ENCODE data around the gene EFNB2. TPM values are rescaled to one million over a fixed set of nuclear protein-coding genes. Genes with fewer than 3 reads are reported as not detected.

Gene EFNB2
- total and polyA plus RNA-seq, 9 of the 15 experiments (the other 6 are each of a cell fraction or from before 2014, with no cell fraction given), result 0.01 to 0.29 (median 0.18) TPM

- Histone ChIP-seq H2AFZ (ENCODE audit: low read depth, low read length) (no peak overlapping the region), H4K20me1 (replicated peaks; ENCODE audit: control insufficient read depth, insufficient read depth, low read length) (no peaks in the 10 kb centered on the region), H3K27me3 (ENCODE audit: control insufficient read depth in 2 of 2, insufficient read depth in 2 of 2, low read length in 2 of 2) (no peaks in the 10 kb centered on the region), H3K36me3 (ENCODE audit: control insufficient read depth, insufficient read depth, low read length) (peaks cover 44% of the 10 kb centered on the region; the same call in 2 of the 3 replicates), H3K79me2 (ENCODE audit: control insufficient read depth, insufficient read depth, low read length) (peaks cover 3% of the 10 kb centered on the region; the same call in 1 of the 3 replicates), H3K4me3 (no peak overlapping the region), H3K27ac (ENCODE audit: extremely low read depth, low read depth, low read length) (no peak overlapping the region), H3K9me3 (replicated peaks; ENCODE audit: control insufficient read depth, insufficient read depth, low read depth, low read length) (no peaks in the 10 kb centered on the region), H3K4me2 (ENCODE audit: insufficient read depth, low read length) (no peak overlapping the region), H3K9me1 (ENCODE audit: control insufficient read depth, insufficient read depth, low read length) (no peaks in the 10 kb centered on the region), H3K4me1 (replicated peaks in 1 of 2; ENCODE audit: control insufficient read depth in 2 of 2, insufficient read depth in 2 of 2, low read length in 2 of 2) (peaks cover 0 to 10% of the 10 kb centered on the region in 2 experiments; a peak in 2 of 5 replicates), H3K9ac (ENCODE audit: insufficient read depth in 1 of 2, low read depth in 2 of 2, low read length in 2 of 2) (no peak overlapping the region)
- CTCF ChIA-PET (ENCODE audit: low intra/inter-chr PET ratio), result no interaction called here
- no TSS peak for BruUV-seq (replicated peaks)
- WGBS (ENCODE audit: insufficient coverage, low coverage, missing lambda C conversion rate), result 68% methylated on average over 4 of the region's 4 CpGs
- POLR2A ChIA-PET, result no interaction called here
- TF ChIP-seq SP1 (CRISPR knock-in tag; IDR thresholded peaks at IDR 0.05) (no peak), KAT2B (IDR thresholded peaks at IDR 0.05; ENCODE audit: low read depth, low read length) (no peak), ZNF41 (CRISPR knock-in tag; conservative IDR thresholded peaks at IDR 0.05) (no peak), SAFB (IDR thresholded peaks at IDR 0.05; ENCODE audit: borderline replicate concordance, low read depth, low read length) (no peak), RFX7 (CRISPR knock-in tag; IDR thresholded peaks at IDR 0.05) (no peak), ELF2 (CRISPR knock-in tag; IDR thresholded peaks at IDR 0.05) (no peak), MGA (IDR thresholded peaks at IDR 0.05) (no peak), ZNF175 (CRISPR knock-in tag; IDR thresholded peaks at IDR 0.05; ENCODE audit: low read depth) (no peak), PHF21A (IDR thresholded peaks at IDR 0.05; ENCODE audit: borderline replicate concordance, low read depth) (no peak)
- TF ChIP-seq, protein P1, sequence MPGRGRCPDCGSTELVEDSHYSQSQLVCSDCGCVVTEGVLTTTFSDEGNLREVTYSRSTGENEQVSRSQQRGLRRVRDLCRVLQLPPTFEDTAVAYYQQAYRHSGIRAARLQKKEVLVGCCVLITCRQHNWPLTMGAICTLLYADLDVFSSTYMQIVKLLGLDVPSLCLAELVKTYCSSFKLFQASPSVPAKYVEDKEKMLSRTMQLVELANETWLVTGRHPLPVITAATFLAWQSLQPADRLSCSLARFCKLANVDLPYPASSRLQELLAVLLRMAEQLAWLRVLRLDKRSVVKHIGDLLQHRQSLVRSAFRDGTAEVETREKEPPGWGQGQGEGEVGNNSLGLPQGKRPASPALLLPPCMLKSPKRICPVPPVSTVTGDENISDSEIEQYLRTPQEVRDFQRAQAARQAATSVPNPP (IDR thresholded peaks at IDR 0.05; ENCODE audit: borderline replicate concordance, insufficient read depth, insufficient read length), result no peak
- in situ Hi-C loops (cut with MboI), result no loop called here
- ATAC-seq, result no peak
- intact Hi-C loops (cut with micrococcal nuclease), result no loop called here
- FAIRE-seq, result no peak
- no peak for DNase-seq (ENCODE audit: extremely low read depth in 1 of 4, low spot score in 3 of 4)
Measured at GRCh38 chr13:106540613-106541012, 5.2 kb upstream of the EFNB2 start.

Data from K562 (cell line).